MM.1S (cell line): ENCODE measurements around the gene SERHL2.

Experiments
- EZH2 ChIP-seq: fragments of 300-600 bp; sonication (generic); optimal IDR thresholded peaks from 2 replicates; pipeline ENCODE3; 2017; ENCODE audit warnings: low read depth, mild to moderate bottlenecking, antibody characterized with exemption, low read length, mixed read lengths
- TF ChIP-seq, protein P1 (sequence below): fragments of 300-600 bp; sonication (generic); IDR thresholded peaks from 2 replicates; pipeline ENCODE4 v1.5.1; 2016; ENCODE audit warnings: antibody characterized with exemption, low read length, mixed read lengths

DNA sequence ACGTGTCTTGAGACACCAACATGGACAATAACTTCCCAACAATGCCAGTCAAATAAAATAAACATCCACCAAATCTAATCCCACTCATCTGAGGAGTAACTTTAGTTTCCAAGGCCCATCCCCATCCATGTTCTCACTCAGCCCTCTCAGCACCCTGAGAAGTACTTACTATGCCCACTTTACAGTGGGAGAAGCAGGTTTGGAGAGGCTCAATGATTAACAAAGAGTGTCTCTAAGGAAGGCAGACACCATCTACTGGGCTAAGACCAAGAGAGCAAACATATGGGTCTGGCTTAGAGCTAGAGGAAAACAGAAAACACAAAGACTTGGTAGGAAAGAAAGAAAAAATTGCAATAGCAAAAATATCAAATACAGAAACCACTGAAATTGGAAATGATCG, 49.7 kb downstream of the SERHL2 start:
- TF ChIP-seq, protein P1, sequence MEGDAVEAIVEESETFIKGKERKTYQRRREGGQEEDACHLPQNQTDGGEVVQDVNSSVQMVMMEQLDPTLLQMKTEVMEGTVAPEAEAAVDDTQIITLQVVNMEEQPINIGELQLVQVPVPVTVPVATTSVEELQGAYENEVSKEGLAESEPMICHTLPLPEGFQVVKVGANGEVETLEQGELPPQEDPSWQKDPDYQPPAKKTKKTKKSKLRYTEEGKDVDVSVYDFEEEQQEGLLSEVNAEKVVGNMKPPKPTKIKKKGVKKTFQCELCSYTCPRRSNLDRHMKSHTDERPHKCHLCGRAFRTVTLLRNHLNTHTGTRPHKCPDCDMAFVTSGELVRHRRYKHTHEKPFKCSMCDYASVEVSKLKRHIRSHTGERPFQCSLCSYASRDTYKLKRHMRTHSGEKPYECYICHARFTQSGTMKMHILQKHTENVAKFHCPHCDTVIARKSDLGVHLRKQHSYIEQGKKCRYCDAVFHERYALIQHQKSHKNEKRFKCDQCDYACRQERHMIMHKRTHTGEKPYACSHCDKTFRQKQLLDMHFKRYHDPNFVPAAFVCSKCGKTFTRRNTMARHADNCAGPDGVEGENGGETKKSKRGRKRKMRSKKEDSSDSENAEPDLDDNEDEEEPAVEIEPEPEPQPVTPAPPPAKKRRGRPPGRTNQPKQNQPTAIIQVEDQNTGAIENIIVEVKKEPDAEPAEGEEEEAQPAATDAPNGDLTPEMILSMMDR = no peak
- no peak for TF ChIP-seq EZH2
